GM23338 (cell line): ENCODE data around the gene GRWD1. TPM values are rescaled to one million over a fixed set of nuclear protein-coding genes. Genes with fewer than 3 reads are reported as not detected.
A peak's percentile ranks its signal among the peaks of the same experiment; 100 is the strongest.

Experiments used
- ATAC-seq: fragments of 200-7000 bp; cut with Tn5 transposase; 3 replicates; pipeline ENCODE4 v1.9.1; 2020
- DNase-seq: peaks from one replicate; pipeline ENCODE4 v3.0.0-alpha.2; 2015; ENCODE audit warnings: low spot score
- H2AFZ ChIP-seq: fragments of 200-600 bp; sonication (generic); 2 replicates; pipeline ENCODE4 v1.8.0; 2016; ENCODE audit warnings: antibody characterized with exemption, mild to moderate bottlenecking, moderate library complexity
- H3F3A ChIP-seq: fragments of 200-600 bp; sonication (generic); replicated peaks from 2 replicates; pipeline ENCODE4 v1.8.0; 2017; ENCODE audit warnings: antibody characterized with exemption, mixed run types, low read depth
- H3K27ac ChIP-seq: fragments of 200-600 bp; sonication (generic); 2 replicates; pipeline ENCODE4 v1.6.1; 2016; ENCODE audit warnings: low read depth
- H3K27me3 ChIP-seq: fragments of 200-600 bp; sonication (generic); 2 replicates; pipeline ENCODE4 v1.8.0; 2016; ENCODE audit warnings: mild to moderate bottlenecking, mixed run types, moderate library complexity; ENCODE audit not compliant: insufficient read depth
- H3K36me3 ChIP-seq: fragments of 200-600 bp; sonication (generic); 2 replicates; pipeline ENCODE4 v1.8.0; 2016; ENCODE audit warnings: mild to moderate bottlenecking; ENCODE audit not compliant: insufficient read depth
- H3K4me1 ChIP-seq: fragments of 200-600 bp; sonication (generic); 2 replicates; pipeline ENCODE4 v1.8.0; 2016; ENCODE audit warnings: mild to moderate bottlenecking, moderate library complexity; ENCODE audit not compliant: insufficient read depth
- H3K4me2 ChIP-seq: fragments of 200-600 bp; sonication (generic); 2 replicates; pipeline ENCODE4 v1.7.1; 2017; ENCODE audit warnings: mixed run types
- H3K4me3 ChIP-seq: fragments of 200-600 bp; sonication (generic); 2 replicates; pipeline ENCODE4 v1.6.1; 2016; ENCODE audit warnings: mixed run types
- H3K79me2 ChIP-seq: fragments of 200-600 bp; sonication (generic); replicated peaks from 2 replicates; pipeline ENCODE4 v1.8.0; 2017; ENCODE audit warnings: mild to moderate bottlenecking; ENCODE audit not compliant: insufficient read depth
- H3K9me2 ChIP-seq: fragments of 200-600 bp; sonication (generic); 2 replicates; pipeline ENCODE4 v1.8.0; 2017; ENCODE audit not compliant: insufficient read depth
- H4K20me1 ChIP-seq: fragments of 200-600 bp; sonication (generic); replicated peaks from 2 replicates; pipeline ENCODE4 v1.8.0; 2017; ENCODE audit warnings: mild to moderate bottlenecking; ENCODE audit not compliant: insufficient read depth
- H3K27ac Mint-ChIP-seq: 2 replicates; pipeline ENCODE4 v1.8.0; 2020; ENCODE audit warnings: inconsistent platforms, mild to moderate bottlenecking, moderate library complexity, mixed read lengths
- H3K27me3 Mint-ChIP-seq: 3 replicates; pipeline ENCODE4 v1.8.0; 2022; ENCODE audit warnings: low read depth, mild to moderate bottlenecking, moderate library complexity, mixed read lengths, inconsistent platforms; ENCODE audit not compliant: insufficient read depth, poor library complexity
- H3K36me3 Mint-ChIP-seq: 3 replicates; pipeline ENCODE4 v1.8.0; 2021; ENCODE audit warnings: low read depth, mild to moderate bottlenecking, inconsistent platforms, moderate library complexity, mixed read lengths
- H3K4me1 Mint-ChIP-seq: 3 replicates; pipeline ENCODE4 v1.8.0; 2020; ENCODE audit warnings: mild to moderate bottlenecking, inconsistent platforms, mixed read lengths
- H3K4me3 Mint-ChIP-seq: 3 replicates; pipeline ENCODE4 v1.8.0; 2021; ENCODE audit warnings: moderate library complexity, mild to moderate bottlenecking, inconsistent platforms, mixed read lengths
- H3K9me3 Mint-ChIP-seq: 3 replicates; pipeline ENCODE4 v1.8.0; 2020; ENCODE audit warnings: moderate library complexity, mild to moderate bottlenecking, inconsistent platforms, mixed read lengths
- CREB1 ChIP-seq: fragments of 250-450 bp; sonication (Bioruptor Pico); IDR thresholded peaks from 2 replicates; pipeline ENCODE4 v1.5.0; 2020; ENCODE audit warnings: low read depth, mild to moderate bottlenecking, moderate library complexity
- ETS1 ChIP-seq: IDR thresholded peaks from 2 replicates; pipeline ENCODE4 v1.6.1; 2016; ENCODE audit warnings: antibody characterized with exemption
- EZH2 ChIP-seq: fragments of 200-600 bp; sonication (generic); IDR thresholded peaks from one replicate; pipeline ENCODE4 v1.8.0; 2017; ENCODE audit warnings: antibody characterized with exemption, mild to moderate bottlenecking, low read depth; ENCODE audit not compliant: unreplicated experiment
- JUNB ChIP-seq: IDR thresholded peaks from one replicate; pipeline ENCODE4 v1.6.1; 2016; ENCODE audit warnings: antibody characterized with exemption; ENCODE audit not compliant: unreplicated experiment
- NANOG ChIP-seq: IDR thresholded peaks from 2 replicates; pipeline ENCODE4 v1.6.1; 2016; ENCODE audit warnings: antibody characterized with exemption, borderline replicate concordance
- POLR2AphosphoS5 ChIP-seq: IDR thresholded peaks from 2 replicates; pipeline ENCODE4 v1.6.1; 2016; ENCODE audit warnings: antibody characterized with exemption, low read depth
- STAT1 ChIP-seq: IDR thresholded peaks from one replicate; pipeline ENCODE4 v1.6.1; 2016; ENCODE audit warnings: antibody characterized with exemption; ENCODE audit not compliant: unreplicated experiment
- ZNF462 ChIP-seq: fragments of 250-450 bp; sonication (Bioruptor Pico); IDR thresholded peaks from 2 replicates; pipeline ENCODE4 v1.5.0; 2020; ENCODE audit warnings: mild to moderate bottlenecking, moderate library complexity
- polyA plus RNA-seq: library from polyadenylated mRNA; unstranded; fragments of >200 nt; fragmentation: Nextera tagmentation; extraction: Ambion mirVana; gene quantifications from 2 replicates; pipeline ENCODE4 v1.2.1, GENCODE V29; 2016
- total RNA-seq: library from RNA; depleted of rRNA; stranded (reverse); fragments of >200 nt; shearing (Covaris generic); gene quantifications from 2 replicates; pipeline ENCODE4 v1.2.3, GENCODE V29; 2014

GRWD1 gene
- total and polyA plus RNA-seq, 2 experiments from 2014 or later: 23.2 to 58.0 TPM

GRCh38 chr19:48496959-48497727 is 51.4 kb downstream of the GRWD1 start:
- peaks cover 18% of the 10 kb centered on the region for H3K27me3 Mint-ChIP-seq

More at GRCh38 chr19:48496959-48497727, 51.4 kb downstream of the GRWD1 start:
- H3K27ac ChIP-seq: no peak overlapping the region
- H3K79me2 ChIP-seq: no peaks in the 10 kb centered on the region
- H3K4me1 ChIP-seq: peaks cover 10% of the 10 kb centered on the region; the same call in 1 of the 2 replicates
- no peak overlapping the region for H3K4me2 ChIP-seq
- no peaks in the 10 kb centered on the region for H3K9me2 ChIP-seq
- DNase-seq (peak; percentile 6), ATAC-seq (no peak)
- no peak overlapping the region for H3K4me3 ChIP-seq
- H2AFZ ChIP-seq: no peak overlapping the region
- Mint-ChIP-seq H3K9me3 (no peaks in the 10 kb centered on the region; the same call in 2 of the 3 replicates), H3K4me1 (peaks cover 18% of the 10 kb centered on the region), H3K27ac (no peak overlapping the region), H3K4me3 (no peak overlapping the region), H3K36me3 (no peaks in the 10 kb centered on the region; the same call in 1 of the 3 replicates)
- H3K36me3 ChIP-seq: no peaks in the 10 kb centered on the region
- H4K20me1 ChIP-seq: no peaks in the 10 kb centered on the region; the same call in 1 of the 2 replicates
- 0 out of 2 replicates have a peak, but pooled peaks cover 2% of the 10 kb centered on the region for H3K27me3 ChIP-seq
- TF ChIP-seq EZH2 (no peak), NANOG (no peak), JUNB (no peak), CREB1 (CRISPR knock-in tag) (no peak), ETS1 (no peak), POLR2AphosphoS5 (no peak; the same call in 1 of the 2 replicates), ZNF462 (no peak), STAT1 (no peak)
- H3F3A ChIP-seq: peaks cover 20% of the 10 kb centered on the region
